Natural killer cell (primary cell): ENCODE results near the gene TMEM270. TPM values are rescaled to one million over a fixed set of nuclear protein-coding genes. Genes with fewer than 3 reads are reported as not detected.

Source experiments
- ATAC-seq, 3 donors: fragments of 150-1000 bp in 2 of 3; fragments of 200-7000 bp in 1 of 3; cut with Tn5 transposase; 1 replicate in 1 of 3; 2 replicates in 2 of 3; pipeline ENCODE4 v1.10.0; 2021; ENCODE audit warnings: mild to moderate bottlenecking in 2 of 3, moderate library complexity in 2 of 3
- DNase-seq, 2 donors: peaks; one replicate each; pipeline versions ENCODE4 v3.0.0 to v3.0.0-alpha.2; 2013 to 2021; ENCODE audit warnings: mixed read lengths in 1 of 2
- H3K27ac ChIP-seq: one replicate; pipeline ENCODE4 v1.5.1; 2013; ENCODE audit warnings: mild to moderate bottlenecking, low read length
- H3K27me3 ChIP-seq: one replicate; pipeline ENCODE4 v1.6.1; 2013; ENCODE audit warnings: low read length; ENCODE audit not compliant: control insufficient read depth, insufficient read depth
- H3K36me3 ChIP-seq: one replicate; pipeline ENCODE4 v1.6.1; 2013; ENCODE audit warnings: low read length; ENCODE audit not compliant: control insufficient read depth, insufficient read depth
- H3K4me1 ChIP-seq: one replicate; pipeline ENCODE4 v1.6.1; 2013; ENCODE audit warnings: low read length; ENCODE audit not compliant: control insufficient read depth, insufficient read depth
- H3K4me3 ChIP-seq: one replicate; pipeline ENCODE4 v1.5.1; 2013; ENCODE audit warnings: low read length
- H3K9me3 ChIP-seq: one replicate; pipeline ENCODE4 v1.6.1; 2013; ENCODE audit warnings: low read length; ENCODE audit not compliant: control insufficient read depth, insufficient read depth
- H3K27ac Mint-ChIP-seq, 2 donors: one replicate each; pipeline ENCODE4 v1.8.0; 2022; ENCODE audit warnings: mild to moderate bottlenecking in 2 of 2, mixed read lengths in 2 of 2, moderate library complexity in 1 of 2
- H3K27me3 Mint-ChIP-seq, 2 donors: one replicate each; pipeline ENCODE4 v1.8.0; 2022; ENCODE audit warnings: low read depth in 2 of 2, mixed read lengths in 2 of 2
- H3K36me3 Mint-ChIP-seq: one replicate; pipeline ENCODE4 v1.8.0; 2022; ENCODE audit warnings: mixed read lengths
- H3K4me1 Mint-ChIP-seq, 2 donors: one replicate each; pipeline ENCODE4 v1.8.0; 2022; ENCODE audit warnings: mixed read lengths in 2 of 2
- H3K4me3 Mint-ChIP-seq: one replicate; pipeline ENCODE4 v1.8.0; 2022; ENCODE audit warnings: mild to moderate bottlenecking, moderate library complexity, mixed read lengths
- H3K9me3 Mint-ChIP-seq, 2 donors: one replicate each; pipeline ENCODE4 v1.8.0; 2022; ENCODE audit warnings: mixed read lengths in 2 of 2
- WGBS: methylation state at CpG from one replicate; pipeline ENCODE4 v1.1.7; 2013; ENCODE audit warnings: missing lambda C conversion rate; ENCODE audit not compliant: insufficient coverage; 5-methylcytosine and 5-hydroxymethylcytosine counted together
- intact Hi-C: fragments of 100-400 bp; cut with micrococcal nuclease; formaldehyde crosslinking; loops from one replicate; pipeline ENCODE4 v1.14.2; 2022
- total RNA-seq, 4 donors: library from RNA; stranded (reverse); fragments of 120-200 nt in 1 of 4; gene quantifications; one replicate each; pipeline versions ENCODE4 v1.2.3 to v1.2.4, GENCODE V29; 2013 to 2022
- TF ChIP-seq, protein P1 (sequence below): fragments of 200-600 bp; IDR thresholded peaks from one replicate; pipeline ENCODE4 v1.8.0; 2022; ENCODE audit warnings: antibody characterized with exemption

TMEM270 gene
- total RNA-seq, 3 donors from 2014 or later (not counting 1 experiment from before 2014, with no cell fraction given) = not detected

DNA sequence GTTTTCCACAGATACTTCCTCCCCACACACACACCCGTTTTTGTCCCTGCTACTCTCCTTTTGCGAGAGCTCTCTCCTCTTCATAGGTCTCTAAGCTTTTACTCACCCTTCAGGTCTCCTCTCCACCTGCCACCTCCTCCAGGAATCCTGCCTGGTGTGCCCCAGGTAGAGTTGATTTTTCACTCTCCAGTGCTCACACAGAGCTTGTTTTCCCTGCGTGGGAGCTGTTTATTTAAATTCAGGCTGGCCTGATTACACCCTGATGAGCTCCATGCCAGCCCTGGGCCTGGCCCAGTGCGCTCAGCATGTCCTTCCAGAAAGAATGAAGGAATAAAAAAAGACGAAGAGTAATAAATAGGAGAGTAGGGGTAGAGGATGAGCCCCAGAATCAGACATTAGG, 37.7 kb upstream of the TMEM270 start:
- Histone ChIP-seq H3K4me1 (peaks cover 13% of the 10 kb centered on the region), H3K4me3 (no peak overlapping the region), H3K27me3 (no peaks in the 10 kb centered on the region), H3K27ac (no peak overlapping the region), H3K9me3 (no peaks in the 10 kb centered on the region), H3K36me3 (no peaks in the 10 kb centered on the region)
- intact Hi-C loops = no loop called here
- H3K36me3 Mint-ChIP-seq = no peaks in the 10 kb centered on the region
- ATAC-seq (no peak), DNase-seq (no peak)
- TF ChIP-seq, protein P1, sequence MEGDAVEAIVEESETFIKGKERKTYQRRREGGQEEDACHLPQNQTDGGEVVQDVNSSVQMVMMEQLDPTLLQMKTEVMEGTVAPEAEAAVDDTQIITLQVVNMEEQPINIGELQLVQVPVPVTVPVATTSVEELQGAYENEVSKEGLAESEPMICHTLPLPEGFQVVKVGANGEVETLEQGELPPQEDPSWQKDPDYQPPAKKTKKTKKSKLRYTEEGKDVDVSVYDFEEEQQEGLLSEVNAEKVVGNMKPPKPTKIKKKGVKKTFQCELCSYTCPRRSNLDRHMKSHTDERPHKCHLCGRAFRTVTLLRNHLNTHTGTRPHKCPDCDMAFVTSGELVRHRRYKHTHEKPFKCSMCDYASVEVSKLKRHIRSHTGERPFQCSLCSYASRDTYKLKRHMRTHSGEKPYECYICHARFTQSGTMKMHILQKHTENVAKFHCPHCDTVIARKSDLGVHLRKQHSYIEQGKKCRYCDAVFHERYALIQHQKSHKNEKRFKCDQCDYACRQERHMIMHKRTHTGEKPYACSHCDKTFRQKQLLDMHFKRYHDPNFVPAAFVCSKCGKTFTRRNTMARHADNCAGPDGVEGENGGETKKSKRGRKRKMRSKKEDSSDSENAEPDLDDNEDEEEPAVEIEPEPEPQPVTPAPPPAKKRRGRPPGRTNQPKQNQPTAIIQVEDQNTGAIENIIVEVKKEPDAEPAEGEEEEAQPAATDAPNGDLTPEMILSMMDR = no peak
- peaks cover 16 to 18% of the 10 kb centered on the region in 2 donors for H3K4me1 Mint-ChIP-seq
- WGBS = 88% methylated on average over 5 of the region's 5 CpGs
- no peaks in the 10 kb centered on the region for H3K9me3 Mint-ChIP-seq
- H3K27ac Mint-ChIP-seq = no peak overlapping the region
- no peak overlapping the region for H3K4me3 Mint-ChIP-seq
- peaks cover 11 to 27% of the 10 kb centered on the region in 2 donors for H3K27me3 Mint-ChIP-seq

DNA sequence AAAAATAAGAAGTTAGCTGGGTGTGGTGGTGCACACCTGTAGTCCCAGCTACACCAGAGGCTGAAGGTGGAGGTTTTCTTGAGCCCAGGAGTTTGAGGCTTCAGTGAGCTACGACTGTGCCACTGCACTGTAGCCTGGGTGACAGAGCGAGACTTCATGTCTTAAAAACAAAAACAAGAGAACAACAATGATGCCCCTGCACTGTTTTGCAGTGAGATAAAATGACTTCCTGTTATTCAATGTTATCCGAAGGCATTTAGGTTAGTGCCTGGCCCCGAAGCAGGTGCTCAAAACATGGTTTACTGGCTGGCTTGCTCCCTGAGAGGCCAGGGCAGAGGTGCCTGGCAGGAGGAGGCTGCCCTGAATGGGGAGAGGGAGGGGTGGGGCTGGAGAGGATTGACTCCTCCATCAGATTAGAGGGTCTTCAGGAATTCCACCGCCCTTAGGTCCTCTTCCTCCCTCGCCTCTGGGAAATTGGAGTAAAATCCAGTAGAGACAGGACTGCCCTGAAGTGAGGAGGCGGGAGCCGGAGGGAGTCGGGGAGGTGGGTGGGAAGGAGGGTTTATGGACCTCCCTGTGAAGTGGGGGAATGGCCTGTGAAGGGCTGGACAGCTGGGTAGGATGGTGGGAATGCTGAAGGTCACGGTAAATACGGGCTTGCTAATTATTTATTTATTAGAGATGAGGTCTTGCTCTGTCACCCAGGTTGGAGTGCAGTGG, 36.9 kb upstream of the TMEM270 start:
- no peak for ATAC-seq
- Histone ChIP-seq H3K27ac (no peak overlapping the region), H3K27me3 (no peaks in the 10 kb centered on the region)

DNA sequence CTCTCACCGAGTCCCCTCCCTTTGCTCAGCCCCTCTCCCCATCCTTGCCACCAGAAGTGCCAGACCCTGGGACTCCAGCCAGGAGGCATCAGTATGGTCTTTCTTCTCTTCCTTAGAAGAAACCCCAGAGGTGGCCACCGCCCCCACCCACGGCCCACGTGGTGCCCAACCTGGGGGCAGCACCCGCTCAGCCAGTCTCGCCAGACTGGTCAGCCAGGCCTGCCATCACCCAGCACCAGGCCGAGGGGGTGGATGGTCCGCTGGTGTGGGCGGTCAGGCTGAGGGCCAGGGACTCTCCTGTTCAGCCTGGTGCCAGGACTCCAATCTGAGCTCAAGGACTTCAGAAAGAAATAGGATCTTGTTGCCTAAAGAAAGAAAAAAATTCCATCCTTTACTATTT, 36.0 kb upstream of the TMEM270 start:
- Histone ChIP-seq H3K27ac (no peak overlapping the region), H3K9me3 (no peaks in the 10 kb centered on the region), H3K4me1 (peaks cover 24% of the 10 kb centered on the region), H3K4me3 (no peak overlapping the region), H3K27me3 (peaks cover 3% of the 10 kb centered on the region), H3K36me3 (no peaks in the 10 kb centered on the region)
- Mint-ChIP-seq H3K36me3 (no peaks in the 10 kb centered on the region), H3K4me3 (no peak overlapping the region), H3K27me3 (peaks cover 18 to 36% of the 10 kb centered on the region in 2 donors), H3K9me3 (no peaks in the 10 kb centered on the region), H3K4me1 (peaks cover 25 to 26% of the 10 kb centered on the region in 2 donors), H3K27ac (no peak overlapping the region)
- DNase-seq = no peak
- no peak for ATAC-seq
- WGBS = 79% methylated on average over 9 of the region's 9 CpGs
- TF ChIP-seq, protein P1 = no peak
- intact Hi-C loops = no loop called here

More for the DNA sequence above, 36.9 kb upstream of the TMEM270 start:
- intact Hi-C loops = no loop called here
- Histone ChIP-seq H3K9me3 (no peaks in the 10 kb centered on the region), H3K36me3 (no peaks in the 10 kb centered on the region), H3K4me3 (no peak overlapping the region), H3K4me1 (peaks cover 20% of the 10 kb centered on the region)
- TF ChIP-seq, protein P1 = no peak
- no peak for DNase-seq
- Mint-ChIP-seq H3K36me3 (no peaks in the 10 kb centered on the region), H3K4me3 (no peak overlapping the region), H3K27ac (no peak overlapping the region), H3K4me1 (peaks cover 24 to 25% of the 10 kb centered on the region in 2 donors), H3K27me3 (peaks cover 17 to 31% of the 10 kb centered on the region in 2 donors), H3K9me3 (no peaks in the 10 kb centered on the region)
- WGBS = 81% methylated on average over 11 of the region's 11 CpGs
